ENCODE results near the gene CORIN.

The CORIN gene

GRCh38 chr4:47741200-47741599, 96.7 kb downstream of the CORIN start:
- H2BK15ac ChIP-seq (replicated peaks; ENCODE audit: low read depth), result no peak overlapping the region
- H3K27ac ChIP-seq (ENCODE audit: low read depth, low read length), result no peak overlapping the region
- H3K4me3 ChIP-seq (ENCODE audit: low read length), result no peak overlapping the region
- DNase-seq, result no peak
- H3K79me2 ChIP-seq (ENCODE audit: control insufficient read depth, insufficient read depth, low read length), result no peaks in the 10 kb centered on the region
- H3K9ac ChIP-seq (ENCODE audit: low read length), result no peak overlapping the region
- H3K23ac ChIP-seq (ENCODE audit: low read length), result no peak overlapping the region
- no peaks in the 10 kb centered on the region for H3K79me1 ChIP-seq (ENCODE audit: low read length)
- no peak overlapping the region for H4K5ac ChIP-seq (ENCODE audit: low read length)
- no peak overlapping the region for H2AK5ac ChIP-seq (ENCODE audit: low read length)
- H3K36me3 ChIP-seq (ENCODE audit: control insufficient read depth, insufficient read depth, low read length), result no peaks in the 10 kb centered on the region
- no peak overlapping the region for H4K8ac ChIP-seq (ENCODE audit: low read depth, low read length)
- no peak overlapping the region for H2BK120ac ChIP-seq (ENCODE audit: low read depth, low read length)
- H2BK5ac ChIP-seq (ENCODE audit: low read length), result no peak overlapping the region
- no peaks in the 10 kb centered on the region for H3K27me3 ChIP-seq (ENCODE audit: insufficient read depth, low read length, poor library complexity)
- H3K4ac ChIP-seq (ENCODE audit: low read depth, low read length), result no peak overlapping the region
- H3K18ac ChIP-seq (ENCODE audit: low read length), result no peak overlapping the region
- H3K4me1 ChIP-seq (ENCODE audit: control insufficient read depth, low read depth, low read length), result peaks cover 3% of the 10 kb centered on the region
- H3K4me2 ChIP-seq (ENCODE audit: low read length), result no peak overlapping the region
- H3K56ac ChIP-seq (ENCODE audit: low read length), result no peak overlapping the region

GRCh38 chr4:47737326-47737725, 100.5 kb downstream of the CORIN start:
- Histone ChIP-seq H4K8ac (ENCODE audit: low read depth, low read length) (no peak overlapping the region), H3K27me3 (ENCODE audit: insufficient read depth, low read length, poor library complexity) (no peaks in the 10 kb centered on the region), H3K18ac (ENCODE audit: low read length) (no peak overlapping the region), H2BK120ac (ENCODE audit: low read depth, low read length) (no peak overlapping the region), H2BK5ac (ENCODE audit: low read length) (no peak overlapping the region), H3K56ac (ENCODE audit: low read length) (no peak overlapping the region), H3K9ac (ENCODE audit: low read length) (no peak overlapping the region), H3K79me1 (ENCODE audit: low read length) (no peaks in the 10 kb centered on the region), H3K4me1 (ENCODE audit: control insufficient read depth, low read depth, low read length) (peaks cover 3% of the 10 kb centered on the region), H3K27ac (ENCODE audit: low read depth, low read length) (no peak overlapping the region), H2BK15ac (replicated peaks; ENCODE audit: low read depth) (no peak overlapping the region), H3K4ac (ENCODE audit: low read depth, low read length) (no peak overlapping the region), H3K4me3 (ENCODE audit: low read length) (no peak overlapping the region), H4K5ac (ENCODE audit: low read length) (no peak overlapping the region), H3K23ac (ENCODE audit: low read length) (no peak overlapping the region), H3K4me2 (ENCODE audit: low read length) (no peak overlapping the region), H3K36me3 (ENCODE audit: control insufficient read depth, insufficient read depth, low read length) (no peaks in the 10 kb centered on the region), H2AK5ac (ENCODE audit: low read length) (no peak overlapping the region), H3K79me2 (ENCODE audit: control insufficient read depth, insufficient read depth, low read length) (no peaks in the 10 kb centered on the region)
- WGBS (ENCODE audit: extremely low coverage, insufficient coverage, low lambda C conversion rate), result no CpG with 5 or more reads among the region's 1 CpG
- DNase-seq, result no peak

- no peak for DNase-seq
- Histone ChIP-seq H3K27ac (ENCODE audit: low read depth, low read length) (no peak overlapping the region), H3K56ac (ENCODE audit: low read length) (no peak overlapping the region), H3K36me3 (ENCODE audit: control insufficient read depth, insufficient read depth, low read length) (no peaks in the 10 kb centered on the region), H3K4me1 (ENCODE audit: control insufficient read depth, low read depth, low read length) (peaks cover 3% of the 10 kb centered on the region), H2BK15ac (replicated peaks; ENCODE audit: low read depth) (no peak overlapping the region), H3K27me3 (ENCODE audit: insufficient read depth, low read length, poor library complexity) (no peaks in the 10 kb centered on the region), H2BK5ac (ENCODE audit: low read length) (no peak overlapping the region), H3K4me3 (ENCODE audit: low read length) (no peak overlapping the region), H3K4me2 (ENCODE audit: low read length) (no peak overlapping the region), H2AK5ac (ENCODE audit: low read length) (no peak overlapping the region), H3K79me2 (ENCODE audit: control insufficient read depth, insufficient read depth, low read length) (no peaks in the 10 kb centered on the region), H4K8ac (ENCODE audit: low read depth, low read length) (no peak overlapping the region), H2BK120ac (ENCODE audit: low read depth, low read length) (no peak overlapping the region), H4K5ac (ENCODE audit: low read length) (no peak overlapping the region), H3K9ac (ENCODE audit: low read length) (no peak overlapping the region), H3K23ac (ENCODE audit: low read length) (no peak overlapping the region), H3K79me1 (ENCODE audit: low read length) (no peaks in the 10 kb centered on the region), H3K18ac (ENCODE audit: low read length) (no peak overlapping the region), H3K4ac (ENCODE audit: low read depth, low read length) (no peak overlapping the region)
- no CpG with 5 or more reads among the region's 2 CpGs for WGBS (ENCODE audit: extremely low coverage, insufficient coverage, low lambda C conversion rate)
Measured at GRCh38 chr4:47736555-47736954, 101.3 kb downstream of the CORIN start.

- Histone ChIP-seq H3K9ac (ENCODE audit: low read length) (no peak overlapping the region), H3K23ac (ENCODE audit: low read length) (no peak overlapping the region), H3K36me3 (ENCODE audit: control insufficient read depth, insufficient read depth, low read length) (no peaks in the 10 kb centered on the region), H2BK15ac (replicated peaks; ENCODE audit: low read depth) (no peak overlapping the region), H2BK120ac (ENCODE audit: low read depth, low read length) (no peak overlapping the region), H2BK5ac (ENCODE audit: low read length) (no peak overlapping the region), H3K18ac (ENCODE audit: low read length) (no peak overlapping the region), H3K79me2 (ENCODE audit: control insufficient read depth, insufficient read depth, low read length) (no peaks in the 10 kb centered on the region), H4K8ac (ENCODE audit: low read depth, low read length) (no peak overlapping the region), H3K4me2 (ENCODE audit: low read length) (no peak overlapping the region), H3K56ac (ENCODE audit: low read length) (no peak overlapping the region), H2AK5ac (ENCODE audit: low read length) (no peak overlapping the region), H3K4me1 (ENCODE audit: control insufficient read depth, low read depth, low read length) (peaks cover 3% of the 10 kb centered on the region), H4K5ac (ENCODE audit: low read length) (no peak overlapping the region), H3K4me3 (ENCODE audit: low read length) (no peak overlapping the region), H3K27me3 (ENCODE audit: insufficient read depth, low read length, poor library complexity) (no peaks in the 10 kb centered on the region), H3K4ac (ENCODE audit: low read depth, low read length) (no peak overlapping the region), H3K27ac (ENCODE audit: low read depth, low read length) (no peak overlapping the region), H3K79me1 (ENCODE audit: low read length) (no peaks in the 10 kb centered on the region)
- no peak for DNase-seq
- WGBS (ENCODE audit: extremely low coverage, insufficient coverage, low lambda C conversion rate), result no CpG with 5 or more reads among the region's 1 CpG
Measured at GRCh38 chr4:47736146-47736545, 101.7 kb downstream of the CORIN start.

GRCh38 chr4:47733302-47734175, 104.3 kb downstream of the CORIN start:
- Histone ChIP-seq H2BK15ac (replicated peaks; ENCODE audit: low read depth) (no peak overlapping the region), H3K27ac (ENCODE audit: low read depth, low read length) (no peak overlapping the region), H3K4me1 (ENCODE audit: control insufficient read depth, low read depth, low read length) (peaks cover 3% of the 10 kb centered on the region), H3K9ac (ENCODE audit: low read length) (no peak overlapping the region), H4K5ac (ENCODE audit: low read length) (no peak overlapping the region), H3K27me3 (ENCODE audit: insufficient read depth, low read length, poor library complexity) (no peaks in the 10 kb centered on the region), H4K8ac (ENCODE audit: low read depth, low read length) (no peak overlapping the region), H3K4ac (ENCODE audit: low read depth, low read length) (no peak overlapping the region), H3K4me3 (ENCODE audit: low read length) (no peak overlapping the region), H3K79me2 (ENCODE audit: control insufficient read depth, insufficient read depth, low read length) (no peaks in the 10 kb centered on the region), H2BK5ac (ENCODE audit: low read length) (no peak overlapping the region), H2BK120ac (ENCODE audit: low read depth, low read length) (no peak overlapping the region), H3K79me1 (ENCODE audit: low read length) (no peaks in the 10 kb centered on the region), H3K23ac (ENCODE audit: low read length) (no peak overlapping the region), H2AK5ac (ENCODE audit: low read length) (no peak overlapping the region), H3K36me3 (ENCODE audit: control insufficient read depth, insufficient read depth, low read length) (no peaks in the 10 kb centered on the region), H3K18ac (ENCODE audit: low read length) (no peak overlapping the region), H3K56ac (ENCODE audit: low read length) (no peak overlapping the region), H3K4me2 (ENCODE audit: low read length) (no peak overlapping the region)
- DNase-seq, result no peak
- no CpG with 5 or more reads among the region's 9 CpGs for WGBS (ENCODE audit: extremely low coverage, insufficient coverage, low lambda C conversion rate)

GRCh38 chr4:47731182-47731581, 106.7 kb downstream of the CORIN start:
- no peak overlapping the region for H3K4me3 ChIP-seq (ENCODE audit: low read length)
- no peak overlapping the region for H2BK120ac ChIP-seq (ENCODE audit: low read depth, low read length)
- no peak overlapping the region for H3K23ac ChIP-seq (ENCODE audit: low read length)
- DNase-seq, result no peak
- no peak overlapping the region for H3K4ac ChIP-seq (ENCODE audit: low read depth, low read length)
- H3K56ac ChIP-seq (ENCODE audit: low read length), result no peak overlapping the region
- H3K4me1 ChIP-seq (ENCODE audit: control insufficient read depth, low read depth, low read length), result no peaks in the 10 kb centered on the region
- WGBS (ENCODE audit: extremely low coverage, insufficient coverage, low lambda C conversion rate), result no CpG with 5 or more reads among the region's 3 CpGs
- H3K79me1 ChIP-seq (ENCODE audit: low read length), result no peaks in the 10 kb centered on the region
- H3K9ac ChIP-seq (ENCODE audit: low read length), result no peak overlapping the region
- no peak overlapping the region for H3K27ac ChIP-seq (ENCODE audit: low read depth, low read length)
- H2AK5ac ChIP-seq (ENCODE audit: low read length), result no peak overlapping the region
- no peak overlapping the region for H4K8ac ChIP-seq (ENCODE audit: low read depth, low read length)
- no peak overlapping the region for H4K5ac ChIP-seq (ENCODE audit: low read length)
- H3K79me2 ChIP-seq (ENCODE audit: control insufficient read depth, insufficient read depth, low read length), result no peaks in the 10 kb centered on the region
- H3K36me3 ChIP-seq (ENCODE audit: control insufficient read depth, insufficient read depth, low read length), result no peaks in the 10 kb centered on the region
- no peak overlapping the region for H3K4me2 ChIP-seq (ENCODE audit: low read length)
- no peak overlapping the region for H2BK15ac ChIP-seq (replicated peaks; ENCODE audit: low read depth)
- no peaks in the 10 kb centered on the region for H3K27me3 ChIP-seq (ENCODE audit: insufficient read depth, low read length, poor library complexity)
- no peak overlapping the region for H2BK5ac ChIP-seq (ENCODE audit: low read length)
- no peak overlapping the region for H3K18ac ChIP-seq (ENCODE audit: low read length)
